NCI-H1694 (cell line): ENCODE results near the gene RNF157.
A peak's percentile ranks its signal among the peaks of the same experiment; 100 is the strongest.
"Not testable (repeated sequence)": the region's sequence is repeated elsewhere in the genome, so short reads cannot be mapped to it uniquely, and the experiment has no call there.

ENCODE experiments used
- DNase-seq: peaks from one replicate; lab custom pipeline; 2025; lab: John Stamatoyannopoulos, UW

Gene RNF157

GRCh38 chr17:76270127-76270592 lies 29.9 kb upstream of the RNF157 start:
- no peak for DNase-seq

DNA sequence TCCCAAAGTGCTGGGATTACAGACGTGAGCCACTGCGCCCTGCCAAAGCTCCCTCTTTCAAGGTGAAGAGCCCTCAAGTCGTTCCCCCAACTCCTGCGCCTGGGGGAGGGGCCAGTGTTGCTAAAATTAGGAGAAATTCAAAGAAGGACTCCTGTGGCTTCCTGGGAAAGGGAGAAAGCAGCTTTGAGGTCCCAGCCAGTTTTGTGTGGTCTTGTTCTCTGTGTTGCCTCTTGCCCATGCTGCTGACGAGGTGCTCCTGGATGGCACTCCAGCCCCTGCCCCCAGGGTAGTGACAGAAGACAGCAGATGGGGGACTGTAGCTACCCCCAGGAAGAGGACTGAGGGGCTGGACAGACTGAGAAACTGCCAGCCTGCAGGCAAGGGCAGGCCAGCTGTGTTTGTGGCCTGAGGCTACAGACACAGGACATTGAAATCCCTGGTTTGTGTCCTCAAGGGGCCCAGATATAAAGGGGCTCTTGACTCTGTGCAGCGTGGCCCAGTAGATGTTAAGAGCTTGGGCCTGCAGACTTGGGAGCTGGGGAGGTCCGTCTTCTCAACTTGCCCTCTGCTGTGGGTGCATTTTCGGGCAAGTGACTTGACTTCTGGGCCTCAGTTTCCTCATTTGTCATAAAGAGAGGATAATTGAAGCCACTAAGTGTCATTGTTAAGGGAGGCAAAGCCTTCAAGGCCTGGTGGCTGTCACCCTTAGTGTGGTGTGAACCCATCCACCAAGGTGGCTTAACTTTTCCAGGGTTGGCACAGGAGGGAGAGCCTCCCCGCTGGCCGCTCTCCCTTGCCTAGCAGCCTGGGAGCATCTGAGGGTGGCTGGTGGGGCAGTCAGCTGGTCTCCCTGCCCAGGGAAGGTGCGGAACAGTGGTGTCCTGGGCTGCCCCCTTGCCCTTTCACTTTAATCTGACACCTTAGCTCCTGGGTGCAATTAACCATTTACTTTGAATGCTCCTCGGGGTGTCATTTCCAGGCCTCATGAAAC lies 29.0 kb upstream of the RNF157 start:
- DNase-seq = no peak

DNA sequence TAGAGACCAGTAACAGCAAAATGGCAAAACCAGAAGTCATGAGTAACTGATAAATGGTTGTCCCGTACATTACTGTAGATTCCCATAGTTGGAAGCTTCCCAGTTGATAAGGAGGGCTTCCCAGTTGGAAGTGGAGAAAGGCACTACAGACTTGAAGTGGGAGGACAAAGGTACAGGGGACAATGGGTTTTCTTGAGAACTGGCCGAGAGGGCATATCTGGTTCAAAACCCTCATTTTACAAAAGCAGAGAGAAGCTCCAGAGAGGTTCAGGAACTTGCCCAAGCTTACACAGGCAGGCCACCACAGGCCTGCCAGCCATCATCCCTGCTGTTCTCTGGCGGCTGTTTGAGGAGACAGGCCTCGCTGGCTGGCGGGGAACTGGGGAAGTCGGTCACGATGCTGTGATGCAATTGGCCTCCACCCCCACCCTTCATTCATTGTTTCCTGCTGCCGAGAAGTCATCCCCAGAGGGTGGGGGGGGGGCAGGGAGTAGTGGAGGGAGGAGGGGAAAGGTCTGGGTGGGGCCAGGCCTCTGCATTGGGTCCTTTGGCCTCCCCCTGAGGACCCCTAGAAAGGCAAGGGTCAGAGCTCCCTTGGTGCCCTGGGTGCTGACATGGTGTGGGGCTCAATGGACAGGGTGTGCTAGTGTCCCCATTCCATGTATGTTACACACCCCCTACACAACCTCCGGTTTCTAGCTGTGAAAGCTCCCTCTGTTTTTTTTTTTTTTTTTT lies 27.9 kb upstream of the RNF157 start:
- DNase-seq = peak; percentile 54

DNA sequence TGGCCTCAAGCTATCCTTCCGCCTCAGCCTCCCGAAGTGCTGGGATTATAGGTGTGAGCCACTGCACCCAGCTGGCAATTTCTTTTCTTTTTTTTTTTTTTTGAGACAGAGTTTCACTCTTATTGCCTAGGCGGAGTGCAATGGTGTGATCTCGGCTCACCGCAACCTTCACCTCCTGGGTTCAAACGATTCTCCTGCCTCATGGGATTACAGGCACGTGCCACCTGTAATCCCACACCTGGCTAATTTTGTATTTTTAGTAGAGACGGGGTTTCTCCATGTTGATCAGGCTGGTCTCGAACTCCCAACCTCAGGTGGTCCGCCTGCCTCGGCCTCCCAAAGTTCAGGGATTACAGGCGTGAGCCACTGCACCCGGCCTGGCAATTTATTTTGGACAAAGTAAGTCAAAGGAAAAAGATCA lies 27.3 kb upstream of the RNF157 start:
- not testable (repeated sequence) for DNase-seq

DNA sequence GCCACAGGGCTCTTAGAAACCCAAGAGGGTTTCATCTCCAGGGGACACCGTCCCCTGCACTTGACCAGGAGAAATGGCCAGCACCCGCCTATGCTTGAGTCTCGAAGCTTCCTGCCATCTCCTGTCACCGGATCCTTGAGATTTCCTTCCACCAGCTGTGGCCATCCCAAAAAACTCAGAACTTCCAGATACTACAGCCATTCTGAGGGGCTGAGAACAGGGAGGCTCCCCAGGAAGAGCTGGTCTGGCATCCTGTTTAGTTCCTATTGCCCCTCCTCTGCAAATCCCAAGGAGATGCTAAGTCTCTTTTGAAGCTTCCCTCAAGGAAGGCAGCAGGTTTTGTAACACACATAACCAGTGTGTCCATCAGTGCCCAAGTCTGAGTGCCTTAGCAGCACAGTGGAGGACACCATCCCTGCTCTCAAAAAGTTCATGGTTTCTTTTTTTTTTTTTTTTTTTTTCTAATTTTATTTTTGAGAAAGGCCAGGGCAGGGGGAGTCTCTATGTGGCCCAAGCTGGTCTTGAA lies 26.8 kb upstream of the RNF157 start:
- no peak for DNase-seq

DNA sequence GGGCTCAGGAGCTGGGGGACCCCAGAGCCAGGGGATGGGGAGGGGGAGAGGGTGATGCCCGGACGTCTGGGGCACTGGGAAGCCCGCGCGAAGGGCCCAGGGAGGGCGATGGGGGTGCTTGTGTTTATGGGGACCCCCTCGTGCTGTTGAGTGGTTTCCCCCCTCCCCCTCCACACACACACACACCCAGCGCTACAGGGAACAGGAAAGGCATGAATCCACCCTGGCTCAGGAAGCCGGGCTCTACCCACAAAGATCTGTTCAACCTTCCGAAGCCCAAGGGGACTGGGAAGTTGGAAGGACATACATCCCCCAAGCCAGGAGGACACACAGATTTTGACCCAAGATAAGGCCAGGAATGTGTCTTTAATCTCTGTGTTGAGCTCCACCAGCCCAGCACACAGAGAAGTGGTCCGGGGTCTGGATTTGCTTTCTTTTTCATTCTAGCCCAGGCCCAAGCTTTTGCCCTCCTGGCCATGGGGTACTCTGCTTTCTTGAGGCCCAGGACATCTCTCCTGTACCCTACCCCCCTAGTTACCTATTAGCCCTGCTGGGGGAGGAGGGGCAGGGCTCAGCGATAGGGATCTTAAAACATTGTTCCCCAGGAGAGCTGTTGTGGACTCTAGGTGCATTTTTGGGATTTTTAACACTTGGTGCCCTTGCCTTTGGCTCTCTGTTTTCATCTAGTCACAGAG lies 26.1 kb upstream of the RNF157 start:
- DNase-seq = no peak

DNA sequence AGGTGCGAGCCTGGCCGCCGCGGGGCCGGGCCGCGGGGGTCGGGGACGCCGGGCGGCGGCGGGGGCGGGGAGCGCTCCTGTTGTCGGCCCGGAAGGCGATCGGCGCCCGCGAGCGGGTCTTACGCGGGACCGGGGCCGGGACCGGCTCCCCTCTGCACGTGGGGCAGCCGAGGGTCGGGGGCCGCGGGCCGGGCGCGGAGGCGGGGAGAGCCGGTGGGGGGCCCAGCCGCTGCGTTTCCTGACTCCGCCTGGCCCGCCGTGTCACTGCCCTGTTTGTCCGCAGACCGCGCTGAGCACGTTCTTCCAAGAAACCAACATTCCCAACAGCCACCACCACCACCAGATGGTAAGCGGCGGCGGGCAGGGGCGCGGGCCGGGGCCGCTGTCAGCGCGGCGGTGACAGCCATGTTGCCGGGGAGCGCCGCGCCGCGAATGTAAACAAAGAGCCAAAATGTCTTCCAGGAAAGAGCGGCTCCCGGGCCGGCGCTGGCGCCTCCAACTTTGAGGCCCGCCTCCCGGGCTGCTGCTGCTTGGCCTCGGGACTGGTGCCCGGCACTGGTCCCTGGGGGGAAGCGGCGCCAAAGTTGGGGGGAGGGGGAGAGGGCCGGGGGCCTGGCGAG lies 25.4 kb upstream of the RNF157 start:
- DNase-seq = no peak

GRCh38 chr17:76264755-76265623 lies 24.7 kb upstream of the RNF157 start, which contains the start of gene UBALD2:
TSS of gene UBALD2 (plus strand) at chr17:76265348. CDS start at chr17:76265506, 158 bp downstream.
- peak; percentile 97 for DNase-seq

- no peak for DNase-seq
These were observed 24.1 kb upstream of the RNF157 start for GRCh38 chr17:76264425-76264754.

- DNase-seq = no peak
These were observed 23.6 kb upstream of the RNF157 start for GRCh38 chr17:76263896-76264295.

- DNase-seq = no peak
These were observed 22.5 kb upstream of the RNF157 start for GRCh38 chr17:76262732-76263344.

DNA sequence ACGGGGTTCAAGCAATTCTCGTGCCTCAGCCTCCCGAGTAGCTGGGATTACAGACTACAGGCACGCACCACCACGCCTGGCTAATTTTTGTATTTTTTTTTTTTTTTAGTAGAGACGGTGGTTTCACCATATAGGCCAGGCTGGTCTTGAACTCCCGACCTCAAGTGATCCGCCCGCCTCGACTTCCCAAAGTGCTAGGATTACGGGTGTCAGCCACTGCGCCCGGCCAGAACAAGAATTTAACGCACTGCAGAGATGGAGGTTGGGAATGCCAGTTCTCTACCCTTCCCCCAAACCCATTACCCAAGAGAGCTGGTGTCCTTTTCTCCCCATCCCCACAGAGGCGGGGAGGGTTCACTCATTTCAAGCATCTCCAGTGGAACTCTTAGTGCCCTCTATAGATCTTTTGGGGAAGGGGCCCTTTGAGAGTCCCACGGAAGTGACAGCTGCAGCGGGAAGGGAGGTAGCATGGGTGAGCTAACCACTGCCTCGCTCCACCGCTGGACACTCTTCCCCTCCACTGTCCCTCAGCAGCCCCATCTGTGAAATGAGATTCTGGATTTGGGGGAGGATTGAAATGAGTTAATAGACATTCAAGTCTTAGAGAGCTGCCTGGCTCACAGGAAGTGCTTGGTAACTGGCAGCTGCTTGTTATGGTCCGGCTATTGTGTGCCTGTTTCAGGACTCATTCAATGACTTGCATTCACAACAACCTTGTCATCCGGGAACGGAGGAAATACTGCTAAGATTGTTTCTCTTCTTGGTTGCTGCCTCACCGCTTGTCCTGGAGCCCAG lies 21.3 kb upstream of the RNF157 start:
- DNase-seq = no peak

DNA sequence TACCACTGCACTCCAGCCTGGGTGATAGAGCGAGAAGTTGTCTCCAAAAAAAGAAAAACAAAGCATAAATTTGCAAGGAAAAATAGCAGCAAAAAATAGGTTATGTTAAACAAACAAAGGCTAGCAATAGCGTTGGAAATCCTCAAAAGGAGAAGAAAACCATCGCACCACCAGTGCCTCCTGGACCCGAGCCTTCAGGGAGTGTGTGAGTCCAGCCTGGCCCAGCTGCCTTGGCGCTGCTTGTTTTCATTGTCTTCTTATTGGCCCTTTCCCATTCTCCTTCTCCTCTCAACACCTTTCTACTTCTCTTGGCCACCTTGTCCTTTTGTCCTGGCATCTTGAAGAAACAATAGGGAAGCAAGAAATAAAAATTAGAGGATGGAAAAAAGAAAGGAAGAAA lies 20.4 kb upstream of the RNF157 start:
- DNase-seq = no peak

DNA sequence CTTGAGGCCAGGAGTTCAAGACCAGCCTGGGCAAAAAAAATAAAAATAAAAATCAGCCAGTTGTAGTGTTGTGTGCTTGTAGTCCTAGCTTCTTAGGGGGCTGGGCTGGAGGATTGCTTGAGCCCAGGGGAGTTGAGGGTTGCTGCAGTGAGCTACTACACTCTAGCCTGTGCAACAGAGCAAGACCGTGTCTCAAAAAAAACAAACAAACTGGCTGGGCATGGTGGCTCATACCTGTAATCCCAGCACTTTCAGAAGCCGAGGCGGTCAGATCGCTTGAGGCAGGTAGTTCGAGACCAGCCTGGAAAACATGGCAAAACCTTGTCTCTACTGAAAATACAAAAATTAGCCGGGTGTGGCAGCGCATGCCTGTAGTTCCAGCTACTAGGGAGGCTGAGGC lies 19.9 kb upstream of the RNF157 start:
- DNase-seq = no peak

- not testable (repeated sequence) for DNase-seq
These were observed 16.2 kb upstream of the RNF157 start for GRCh38 chr17:76256430-76257050.

- no peak for DNase-seq
These were observed 15.6 kb upstream of the RNF157 start for GRCh38 chr17:76255801-76256429.

- no peak for DNase-seq
These were observed 14.0 kb upstream of the RNF157 start for GRCh38 chr17:76254275-76254674.

- DNase-seq = no peak
These were observed 13.5 kb upstream of the RNF157 start for GRCh38 chr17:76253841-76254240.
